ENCODE results near the gene PDCD1LG2.

Gene PDCD1LG2

GRCh38 chr9:5556101-5556705 lies 45.9 kb downstream of the PDCD1LG2 start:
- H3K36me3 Mint-ChIP-seq (ENCODE audit: insufficient read depth): peaks cover 3% of the 10 kb centered on the region
- H3K4me1 Mint-ChIP-seq (ENCODE audit: low read depth in 2 of 2): peaks cover 37 to 43% of the 10 kb centered on the region in 2 donors
- H3K27ac Mint-ChIP-seq: peak overlapping the region in 1 of 2 donors; percentile 89

GRCh38 chr9:5557606-5558587 lies 47.6 kb downstream of the PDCD1LG2 start:
- H3K4me1 Mint-ChIP-seq (ENCODE audit: low read depth in 2 of 2): peaks cover 37 to 43% of the 10 kb centered on the region in 2 donors

More at GRCh38 chr9:5556101-5556705, 45.9 kb downstream of the PDCD1LG2 start:
- ATAC-seq (replicated peaks): no peak
- peaks cover 0 to 6% of the 10 kb centered on the region in 2 donors for H3K27me3 Mint-ChIP-seq
- no peak for DNase-seq
- H3K9me3 Mint-ChIP-seq: no peaks in the 10 kb centered on the region
- H3K4me3 Mint-ChIP-seq: no peak overlapping the region

GRCh38 chr9:5559659-5560058 lies 49.3 kb downstream of the PDCD1LG2 start:
- no peak for ATAC-seq (replicated peaks)
- DNase-seq: no peak
- no peak overlapping the region for H3K27ac Mint-ChIP-seq
- H3K36me3 Mint-ChIP-seq (ENCODE audit: insufficient read depth): peaks cover 3% of the 10 kb centered on the region
- peaks cover 29 to 34% of the 10 kb centered on the region in 2 donors for H3K4me1 Mint-ChIP-seq (ENCODE audit: low read depth in 2 of 2)
- H3K9me3 Mint-ChIP-seq: no peaks in the 10 kb centered on the region
- H3K27me3 Mint-ChIP-seq: no peaks in the 10 kb centered on the region
- H3K4me3 Mint-ChIP-seq: no peak overlapping the region

More at GRCh38 chr9:5557606-5558587, 47.6 kb downstream of the PDCD1LG2 start:
- H3K4me3 Mint-ChIP-seq: peak overlapping the region; percentile 59 to 67
- H3K9me3 Mint-ChIP-seq: no peaks in the 10 kb centered on the region
- no peaks in the 10 kb centered on the region for H3K27me3 Mint-ChIP-seq
- H3K36me3 Mint-ChIP-seq (ENCODE audit: insufficient read depth): peaks cover 3% of the 10 kb centered on the region
- ATAC-seq (replicated peaks) (peak; percentile 99), DNase-seq (peak; percentile 28 to 41 (median 35))
- H3K27ac Mint-ChIP-seq: peak overlapping the region; percentile 89 to 92

DNA sequence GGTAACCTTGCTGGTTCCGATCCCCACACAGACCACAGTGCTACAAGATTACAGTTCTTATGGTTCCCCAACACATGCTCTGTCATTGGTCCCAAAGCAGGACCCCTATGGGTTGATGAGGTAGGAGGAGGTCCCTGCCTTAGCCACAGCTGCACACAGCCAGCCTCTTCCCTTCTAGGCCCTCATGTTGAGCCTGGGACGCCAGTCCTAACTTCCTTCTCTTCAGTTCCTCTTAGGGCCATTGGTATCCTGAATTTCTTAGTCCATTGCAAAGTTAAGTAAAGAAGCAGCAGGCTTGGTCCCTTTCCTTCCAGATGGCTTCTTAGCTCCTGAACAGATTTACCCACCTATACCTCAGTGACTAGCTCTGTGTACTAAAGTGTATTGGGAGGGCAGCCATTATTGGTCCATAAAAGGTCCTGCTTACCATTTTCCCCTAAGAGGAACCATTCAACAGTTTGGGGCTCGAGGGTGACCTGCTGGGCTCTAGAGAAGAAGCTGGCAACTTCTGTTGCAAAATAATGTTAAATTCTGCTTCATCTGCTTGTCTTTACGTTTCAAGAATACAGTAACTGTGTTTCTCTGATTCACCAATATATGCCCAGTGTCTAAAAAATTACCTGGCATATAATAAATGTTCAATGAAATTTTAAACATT lies 50.2 kb downstream of the PDCD1LG2 start:
- no peaks in the 10 kb centered on the region for H3K27me3 Mint-ChIP-seq
- no peaks in the 10 kb centered on the region for H3K9me3 Mint-ChIP-seq
- no peak overlapping the region for H3K4me3 Mint-ChIP-seq
- no peak overlapping the region for H3K27ac Mint-ChIP-seq
- DNase-seq (no peak), ATAC-seq (replicated peaks) (no peak)
- H3K4me1 Mint-ChIP-seq (ENCODE audit: low read depth in 2 of 2): peaks cover 29 to 34% of the 10 kb centered on the region in 2 donors
- peaks cover 3% of the 10 kb centered on the region for H3K36me3 Mint-ChIP-seq (ENCODE audit: insufficient read depth)

- Mint-ChIP-seq H3K27me3 (no peaks in the 10 kb centered on the region), H3K9me3 (no peaks in the 10 kb centered on the region), H3K4me3 (no peak overlapping the region), H3K4me1 (ENCODE audit: low read depth in 2 of 2) (peaks cover 25 to 32% of the 10 kb centered on the region in 2 donors), H3K36me3 (ENCODE audit: insufficient read depth) (peaks cover 3% of the 10 kb centered on the region), H3K27ac (no peak overlapping the region)
- no peak for ATAC-seq (replicated peaks)
- DNase-seq: no peak
Observed at GRCh38 chr9:5561828-5562488, 51.6 kb downstream of the PDCD1LG2 start.

GRCh38 chr9:5562806-5563416 lies 52.6 kb downstream of the PDCD1LG2 start:
- Mint-ChIP-seq H3K4me1 (ENCODE audit: low read depth in 2 of 2) (peaks cover 16 to 22% of the 10 kb centered on the region in 2 donors), H3K27me3 (no peaks in the 10 kb centered on the region), H3K27ac (no peak overlapping the region), H3K9me3 (no peaks in the 10 kb centered on the region), H3K4me3 (no peak overlapping the region), H3K36me3 (ENCODE audit: insufficient read depth) (peaks cover 3% of the 10 kb centered on the region)
- ATAC-seq (replicated peaks) (no peak), DNase-seq (no peak)

DNA sequence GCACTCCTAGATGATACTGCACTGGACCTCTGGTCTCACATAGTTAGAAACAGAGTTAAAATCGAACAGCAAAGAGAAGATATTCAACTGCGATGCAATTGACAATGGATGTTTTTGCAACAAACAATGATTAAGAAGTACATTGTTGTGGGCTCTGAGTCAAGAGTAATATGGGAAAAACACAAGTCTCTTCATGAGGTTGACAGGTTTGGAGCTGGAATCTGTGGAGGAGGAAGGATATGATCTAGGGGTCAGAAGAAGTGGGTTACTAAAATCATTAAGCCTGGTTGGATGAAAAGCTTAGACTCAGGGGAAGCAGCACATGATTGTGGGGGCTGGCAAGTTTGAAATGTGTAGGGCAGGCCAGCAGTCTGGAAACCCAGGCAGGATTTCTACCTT lies 53.1 kb downstream of the PDCD1LG2 start:
- H3K4me3 Mint-ChIP-seq: no peak overlapping the region
- H3K27ac Mint-ChIP-seq: no peak overlapping the region
- no peak for ATAC-seq (replicated peaks)
- H3K9me3 Mint-ChIP-seq: no peaks in the 10 kb centered on the region
- peaks cover 2% of the 10 kb centered on the region for H3K36me3 Mint-ChIP-seq (ENCODE audit: insufficient read depth)
- H3K4me1 Mint-ChIP-seq (ENCODE audit: low read depth in 2 of 2): peaks cover 11 to 18% of the 10 kb centered on the region in 2 donors
- no peak for DNase-seq
- H3K27me3 Mint-ChIP-seq: no peaks in the 10 kb centered on the region

DNA sequence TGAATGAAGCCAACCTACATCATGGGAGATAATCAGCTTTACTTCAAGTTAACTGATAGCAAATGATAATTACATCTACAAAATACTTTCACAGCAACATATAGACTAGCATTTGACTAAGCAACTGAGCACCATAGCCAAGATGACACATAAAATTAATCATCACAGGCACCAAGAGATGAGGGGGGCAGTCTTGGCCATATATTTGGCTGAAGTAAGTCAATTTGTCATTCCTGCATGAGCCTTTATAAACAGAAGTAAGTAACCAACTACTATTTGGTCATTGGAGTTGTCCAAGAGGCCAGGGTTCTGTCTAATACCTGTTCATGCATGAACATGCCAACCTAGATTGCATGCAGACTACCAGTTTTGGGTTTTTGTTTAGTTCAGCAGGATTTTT lies 53.6 kb downstream of the PDCD1LG2 start:
- H3K9me3 Mint-ChIP-seq: no peaks in the 10 kb centered on the region
- H3K27me3 Mint-ChIP-seq: no peaks in the 10 kb centered on the region
- H3K4me1 Mint-ChIP-seq (ENCODE audit: low read depth in 2 of 2): peaks cover 10 to 18% of the 10 kb centered on the region in 2 donors
- H3K4me3 Mint-ChIP-seq: no peak overlapping the region
- H3K27ac Mint-ChIP-seq: no peak overlapping the region
- ATAC-seq (replicated peaks): no peak
- H3K36me3 Mint-ChIP-seq (ENCODE audit: insufficient read depth): no peaks in the 10 kb centered on the region
- no peak for DNase-seq

DNA sequence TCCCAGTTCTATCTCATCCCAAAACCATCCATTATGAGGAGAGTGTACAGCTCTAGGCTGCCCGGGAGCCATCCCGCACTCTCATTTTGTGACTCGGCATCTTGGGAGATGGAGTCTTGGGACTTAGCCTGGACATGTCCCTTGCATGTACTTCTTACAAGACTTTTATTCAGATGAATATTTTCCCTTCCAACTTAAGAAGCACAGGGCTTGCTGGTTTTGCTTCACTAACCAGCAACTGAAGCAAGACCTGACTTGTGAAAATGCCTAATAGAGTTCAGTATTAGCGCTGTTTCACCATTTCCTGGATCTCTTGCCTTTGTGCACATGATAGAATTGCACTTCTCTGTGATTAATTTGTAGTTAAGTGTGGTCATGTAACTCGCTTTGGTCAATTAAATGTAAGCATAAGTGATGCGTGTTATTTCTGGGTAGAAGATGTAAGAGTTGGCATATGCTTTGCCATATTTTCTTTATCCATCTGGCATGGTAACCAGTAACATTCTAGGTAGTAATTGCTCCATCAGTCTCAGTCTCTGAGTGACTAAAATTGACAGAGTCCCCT lies 55.8 kb downstream of the PDCD1LG2 start:
- ATAC-seq (replicated peaks) (no peak), DNase-seq (no peak)
- Mint-ChIP-seq H3K4me1 (ENCODE audit: low read depth in 2 of 2) (peaks cover 11 to 13% of the 10 kb centered on the region in 2 donors), H3K27me3 (no peaks in the 10 kb centered on the region), H3K36me3 (ENCODE audit: insufficient read depth) (no peaks in the 10 kb centered on the region), H3K9me3 (no peaks in the 10 kb centered on the region), H3K4me3 (no peak overlapping the region), H3K27ac (no peak overlapping the region)

- ATAC-seq (replicated peaks): peak; percentile 43
- Mint-ChIP-seq H3K36me3 (ENCODE audit: insufficient read depth) (no peaks in the 10 kb centered on the region), H3K4me1 (ENCODE audit: low read depth in 2 of 2) (peaks cover 11 to 13% of the 10 kb centered on the region in 2 donors), H3K27me3 (no peaks in the 10 kb centered on the region), H3K4me3 (peak overlapping the region; percentile 0), H3K9me3 (no peaks in the 10 kb centered on the region), H3K27ac (peak overlapping the region in 1 of 2 donors; percentile 1)
- DNase-seq: no peak
Observed at GRCh38 chr9:5568868-5569267, 58.5 kb downstream of the PDCD1LG2 start.

DNA sequence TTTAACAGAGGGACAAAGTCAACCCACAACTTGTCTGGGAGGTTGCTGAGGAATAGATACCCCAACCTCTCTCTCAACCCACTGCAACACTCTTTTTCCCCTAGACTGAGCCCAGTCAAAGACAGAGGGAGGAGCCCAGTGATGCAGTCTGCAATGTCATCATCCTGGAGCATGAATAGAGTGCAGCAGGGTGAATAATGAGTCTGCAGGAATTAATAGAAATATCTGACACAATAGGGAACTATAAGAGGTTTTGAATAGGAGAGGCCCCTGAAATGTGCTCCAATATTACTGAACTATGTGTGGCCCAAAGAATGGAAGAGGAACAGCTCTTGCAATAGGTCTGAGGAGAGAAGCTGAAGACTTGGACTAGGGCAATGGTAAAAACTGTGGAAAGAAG lies 59.1 kb downstream of the PDCD1LG2 start:
- H3K9me3 Mint-ChIP-seq: no peaks in the 10 kb centered on the region
- H3K36me3 Mint-ChIP-seq (ENCODE audit: insufficient read depth): no peaks in the 10 kb centered on the region
- H3K4me1 Mint-ChIP-seq (ENCODE audit: low read depth in 2 of 2): peaks cover 11 to 13% of the 10 kb centered on the region in 2 donors
- no peak for DNase-seq
- H3K27me3 Mint-ChIP-seq: no peaks in the 10 kb centered on the region
- H3K27ac Mint-ChIP-seq: no peak overlapping the region
- H3K4me3 Mint-ChIP-seq: no peak overlapping the region
- ATAC-seq (replicated peaks): no peak

DNA sequence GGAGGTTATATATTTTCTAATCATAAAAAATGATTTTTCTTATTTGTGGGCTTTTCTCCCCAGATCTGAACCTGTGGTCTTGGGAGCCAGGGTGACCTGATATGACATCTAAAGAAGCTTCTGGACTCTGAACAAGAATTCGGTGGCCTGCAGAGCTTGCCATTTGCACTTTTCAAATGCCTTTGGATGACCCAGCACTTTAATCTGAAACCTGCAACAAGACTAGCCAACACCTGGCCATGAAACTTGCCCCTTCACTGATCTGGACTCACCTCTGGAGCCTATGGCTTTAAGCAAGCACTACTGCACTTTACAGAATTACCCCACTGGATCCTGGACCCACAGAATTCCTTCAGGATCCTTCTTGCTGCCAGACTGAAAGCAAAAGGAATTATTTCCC lies 59.6 kb downstream of the PDCD1LG2 start:
- peaks cover 11 to 13% of the 10 kb centered on the region in 2 donors for H3K4me1 Mint-ChIP-seq (ENCODE audit: low read depth in 2 of 2)
- no peak overlapping the region for H3K27ac Mint-ChIP-seq
- H3K27me3 Mint-ChIP-seq: no peaks in the 10 kb centered on the region
- no peaks in the 10 kb centered on the region for H3K36me3 Mint-ChIP-seq (ENCODE audit: insufficient read depth)
- H3K4me3 Mint-ChIP-seq: no peak overlapping the region
- no peak for DNase-seq
- ATAC-seq (replicated peaks): no peak
- no peaks in the 10 kb centered on the region for H3K9me3 Mint-ChIP-seq

Measured in effector memory CD8-positive, alpha-beta T cell (primary cell).